Panc1 (cell line): Measurements from ENCODE around the gene MCM6. TPM values are rescaled to one million over a fixed set of nuclear protein-coding genes. Genes with fewer than 3 reads are reported as not detected.

Experiments
- ATAC-seq: fragments of 200-7000 bp; cut with Tn5 transposase; 2 replicates; pipeline ENCODE4 v1.9.1; 2020; ENCODE audit warnings: mild to moderate bottlenecking, moderate library complexity
- BruUV-seq: library from RNA; stranded (reverse); fragments of 400-500 nt; replicated peaks from 2 replicates; lab custom pipeline; 2021; lab: Mats Ljungman, UMichigan
- CTCF ChIA-PET: fragments of 300-600 bp; sonication (Branson Sonifier 250); formaldehyde crosslinking; loops from one replicate; lab custom pipeline; 2022; ENCODE audit warnings: antibody characterized with exemption; lab: Charles Lee
- POLR2A ChIA-PET: fragments of 300-600 bp; sonication (Branson Sonifier 250); formaldehyde crosslinking; loops from one replicate; lab custom pipeline; 2022; ENCODE audit warnings: antibody characterized with exemption; lab: Charles Lee
- DNase-seq: peaks from one replicate; pipeline ENCODE4 v3.0.0-alpha.2; 2010; ENCODE audit warnings: low read depth, low spot score
- H3K27ac ChIP-seq: 2 replicates; pipeline ENCODE4 v1.5.1; 2011; ENCODE audit warnings: mild to moderate bottlenecking, low read length, inconsistent platforms
- H3K27me3 ChIP-seq: fragments of 200-500 bp; sonication (Bioruptor generic); 2 replicates; pipeline ENCODE4 v1.6.0; 2014; ENCODE audit warnings: low read length, inconsistent platforms; ENCODE audit not compliant: control insufficient read depth, insufficient read depth
- H3K36me3 ChIP-seq: fragments of 200-500 bp; sonication (Bioruptor generic); 2 replicates; pipeline ENCODE4 v1.5.1; 2014; ENCODE audit warnings: inconsistent platforms, mild to moderate bottlenecking, low read length, moderate library complexity; ENCODE audit not compliant: control insufficient read depth, insufficient read depth
- H3K4me1 ChIP-seq: 2 replicates; pipeline ENCODE4 v1.5.1; 2011; ENCODE audit warnings: inconsistent platforms, mild to moderate bottlenecking, low read length, moderate library complexity; ENCODE audit not compliant: control insufficient read depth, insufficient read depth
- H3K4me3 ChIP-seq, 2 experiments: 2 replicates each; pipeline ENCODE4 v1.5.1; 2011 to 2012; ENCODE audit warnings: low read depth in 2 of 2, low read length in 2 of 2, mild to moderate bottlenecking in 2 of 2, inconsistent platforms in 1 of 2, moderate library complexity in 1 of 2
- H3K9me3 ChIP-seq: fragments of 200-500 bp; sonication (Bioruptor generic); 2 replicates; pipeline ENCODE4 v1.5.1; 2014; ENCODE audit warnings: low read depth, mild to moderate bottlenecking, inconsistent platforms, low read length, moderate library complexity; ENCODE audit not compliant: control insufficient read depth, insufficient read depth
- CTCF ChIP-seq: fragments of 450-650 bp; IDR thresholded peaks from 2 replicates; pipeline ENCODE4 v1.5.1; 2017; ENCODE audit warnings: mild to moderate bottlenecking
- POLR2AphosphoS5 ChIP-seq: IDR thresholded peaks from 2 replicates; pipeline ENCODE4 v1.6.1; 2012; ENCODE audit warnings: mild to moderate bottlenecking, low read depth, low read length, moderate library complexity
- SIN3A ChIP-seq: IDR thresholded peaks from 2 replicates; pipeline ENCODE4 v1.6.1; 2012; ENCODE audit warnings: low read depth, mild to moderate bottlenecking, low read length, moderate library complexity, borderline replicate concordance; ENCODE audit not compliant: insufficient read depth
- TCF7L2 ChIP-seq: IDR thresholded peaks from 2 replicates; pipeline ENCODE4 v1.6.1; 2011; ENCODE audit warnings: mild to moderate bottlenecking, low read depth, low read length, inconsistent platforms
- in situ Hi-C: cut with HindIII; loops from 2 replicates; pipeline ENCODE4 v1.10.0; 2016; ENCODE audit warnings: low sequenced_read_pairs, low pct_unique_long_range_greater_than_20kb
- intact Hi-C: fragments of 100-400 bp; cut with micrococcal nuclease; formaldehyde crosslinking; loops from one replicate; pipeline ENCODE4 v1.10.0; 2022; ENCODE audit not compliant: unreplicated experiment
- total RNA-seq: library from RNA; stranded (reverse); gene quantifications from one replicate; pipeline ENCODE4 v1.2.1, GENCODE V29; 2021; ENCODE audit not compliant: unreplicated experiment
- TF ChIP-seq, protein P1 (sequence below), 2 experiments: IDR thresholded peaks; 2 replicates each; pipeline ENCODE4 v1.6.1; 2011 to 2012; ENCODE audit warnings: low read depth in 2 of 2, control low read depth in 1 of 2, low read length in 1 of 2, mild to moderate bottlenecking in 1 of 2, moderate library complexity in 1 of 2; ENCODE audit not compliant: insufficient read depth in 1 of 2

MCM6 gene
- total RNA-seq, 1 experiment from 2014 or later: 54.3 TPM

DNA sequence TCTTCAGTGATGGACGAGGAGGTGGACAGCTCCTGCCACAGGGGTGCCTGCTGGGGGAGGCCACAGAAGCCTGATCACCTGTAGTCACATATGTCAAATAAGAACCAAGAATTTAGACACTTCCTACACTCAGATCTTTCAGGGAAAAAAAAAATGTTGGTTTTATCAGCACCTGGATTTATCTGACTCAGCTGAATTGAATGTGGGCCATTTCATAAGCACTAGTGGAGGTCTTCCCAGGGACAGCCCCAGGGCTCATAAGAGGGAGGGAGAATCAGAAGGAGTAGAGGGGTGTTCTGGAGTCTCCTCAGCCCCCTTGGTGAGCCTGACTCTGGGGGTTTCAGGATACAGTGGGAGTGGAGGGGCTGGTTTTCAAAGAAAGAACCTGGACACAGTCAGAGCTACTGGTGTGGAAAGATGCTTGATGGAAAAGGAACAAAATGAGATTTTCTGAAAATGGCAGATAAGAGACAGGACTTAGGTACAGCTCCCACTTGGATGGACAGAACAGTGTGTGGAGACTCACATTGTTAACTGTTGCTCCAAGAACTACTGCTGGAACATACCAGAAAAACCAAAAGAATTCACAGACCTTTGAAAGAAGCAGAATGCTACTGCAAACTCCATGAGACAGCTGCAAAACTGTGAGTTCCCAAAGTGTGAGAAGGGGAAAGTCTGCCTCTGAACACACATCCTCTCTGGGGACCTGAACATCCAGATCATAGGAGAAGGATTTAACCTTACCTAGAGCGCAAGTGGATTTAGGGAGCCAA, 84.6 kb downstream of the MCM6 start:
- ChIA-PET POLR2A (interaction anchor here (0.6 kb wide), 1 partner anchor 24 kb away, joined by 3 read pairs; no protein-coding TSS in a partner anchor), CTCF (interaction anchor here (0.6 kb wide), 1 partner anchor 1028 kb away, joined by 4 read pairs; no protein-coding TSS in a partner anchor)
- no peak overlapping the region for H3K27ac ChIP-seq
- H3K36me3 ChIP-seq: no peaks in the 10 kb centered on the region
- in situ Hi-C loops (no loop called here), intact Hi-C loops (no loop called here)
- DNase-seq: no peak
- no peak for ATAC-seq
- no TSS peak for BruUV-seq
- H3K4me3 ChIP-seq: no peak overlapping the region
- no peaks in the 10 kb centered on the region for H3K4me1 ChIP-seq
- H3K27me3 ChIP-seq: no peaks in the 10 kb centered on the region
- no peaks in the 10 kb centered on the region for H3K9me3 ChIP-seq
- TF ChIP-seq, protein P1, sequence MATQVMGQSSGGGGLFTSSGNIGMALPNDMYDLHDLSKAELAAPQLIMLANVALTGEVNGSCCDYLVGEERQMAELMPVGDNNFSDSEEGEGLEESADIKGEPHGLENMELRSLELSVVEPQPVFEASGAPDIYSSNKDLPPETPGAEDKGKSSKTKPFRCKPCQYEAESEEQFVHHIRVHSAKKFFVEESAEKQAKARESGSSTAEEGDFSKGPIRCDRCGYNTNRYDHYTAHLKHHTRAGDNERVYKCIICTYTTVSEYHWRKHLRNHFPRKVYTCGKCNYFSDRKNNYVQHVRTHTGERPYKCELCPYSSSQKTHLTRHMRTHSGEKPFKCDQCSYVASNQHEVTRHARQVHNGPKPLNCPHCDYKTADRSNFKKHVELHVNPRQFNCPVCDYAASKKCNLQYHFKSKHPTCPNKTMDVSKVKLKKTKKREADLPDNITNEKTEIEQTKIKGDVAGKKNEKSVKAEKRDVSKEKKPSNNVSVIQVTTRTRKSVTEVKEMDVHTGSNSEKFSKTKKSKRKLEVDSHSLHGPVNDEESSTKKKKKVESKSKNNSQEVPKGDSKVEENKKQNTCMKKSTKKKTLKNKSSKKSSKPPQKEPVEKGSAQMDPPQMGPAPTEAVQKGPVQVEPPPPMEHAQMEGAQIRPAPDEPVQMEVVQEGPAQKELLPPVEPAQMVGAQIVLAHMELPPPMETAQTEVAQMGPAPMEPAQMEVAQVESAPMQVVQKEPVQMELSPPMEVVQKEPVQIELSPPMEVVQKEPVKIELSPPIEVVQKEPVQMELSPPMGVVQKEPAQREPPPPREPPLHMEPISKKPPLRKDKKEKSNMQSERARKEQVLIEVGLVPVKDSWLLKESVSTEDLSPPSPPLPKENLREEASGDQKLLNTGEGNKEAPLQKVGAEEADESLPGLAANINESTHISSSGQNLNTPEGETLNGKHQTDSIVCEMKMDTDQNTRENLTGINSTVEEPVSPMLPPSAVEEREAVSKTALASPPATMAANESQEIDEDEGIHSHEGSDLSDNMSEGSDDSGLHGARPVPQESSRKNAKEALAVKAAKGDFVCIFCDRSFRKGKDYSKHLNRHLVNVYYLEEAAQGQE (IDR thresholded peaks at IDR 0.05; ENCODE audit: insufficient read depth in 1 of 2, low read depth in 2 of 2, low read length in 1 of 2): no peak
- no peak for TF ChIP-seq SIN3A
- no peak for TF ChIP-seq POLR2AphosphoS5
- no peak for TF ChIP-seq CTCF
- TF ChIP-seq TCF7L2: no peak

GRCh38 chr2:135790423-135790822, 85.8 kb downstream of the MCM6 start:
- Histone ChIP-seq H3K4me3 (no peak overlapping the region), H3K36me3 (no peaks in the 10 kb centered on the region), H3K27me3 (no peaks in the 10 kb centered on the region), H3K4me1 (no peaks in the 10 kb centered on the region), H3K27ac (no peak overlapping the region), H3K9me3 (no peaks in the 10 kb centered on the region)
- POLR2A ChIA-PET: no interaction called here
- CTCF ChIA-PET: no interaction called here
- no TSS peak for BruUV-seq
- TF ChIP-seq SIN3A (no peak), POLR2AphosphoS5 (no peak), CTCF (no peak), TCF7L2 (no peak)
- TF ChIP-seq, protein P1 (IDR thresholded peaks at IDR 0.05; ENCODE audit: insufficient read depth in 1 of 2, low read depth in 2 of 2, low read length in 1 of 2): no peak
- ATAC-seq (no peak), DNase-seq (no peak)
- intact Hi-C loops (no loop called here), in situ Hi-C loops (no loop called here)
